CD4-positive, alpha-beta T cell treated with Interleukin-6 for 4 hours (primary cell): Measurements from ENCODE around the gene JAZF1.

ENCODE experiments used
- DNase-seq: peaks from one replicate; pipeline ENCODE4 v3.0.0-alpha.2; 2020; ENCODE audit warnings: mixed read lengths

The JAZF1 gene

DNA sequence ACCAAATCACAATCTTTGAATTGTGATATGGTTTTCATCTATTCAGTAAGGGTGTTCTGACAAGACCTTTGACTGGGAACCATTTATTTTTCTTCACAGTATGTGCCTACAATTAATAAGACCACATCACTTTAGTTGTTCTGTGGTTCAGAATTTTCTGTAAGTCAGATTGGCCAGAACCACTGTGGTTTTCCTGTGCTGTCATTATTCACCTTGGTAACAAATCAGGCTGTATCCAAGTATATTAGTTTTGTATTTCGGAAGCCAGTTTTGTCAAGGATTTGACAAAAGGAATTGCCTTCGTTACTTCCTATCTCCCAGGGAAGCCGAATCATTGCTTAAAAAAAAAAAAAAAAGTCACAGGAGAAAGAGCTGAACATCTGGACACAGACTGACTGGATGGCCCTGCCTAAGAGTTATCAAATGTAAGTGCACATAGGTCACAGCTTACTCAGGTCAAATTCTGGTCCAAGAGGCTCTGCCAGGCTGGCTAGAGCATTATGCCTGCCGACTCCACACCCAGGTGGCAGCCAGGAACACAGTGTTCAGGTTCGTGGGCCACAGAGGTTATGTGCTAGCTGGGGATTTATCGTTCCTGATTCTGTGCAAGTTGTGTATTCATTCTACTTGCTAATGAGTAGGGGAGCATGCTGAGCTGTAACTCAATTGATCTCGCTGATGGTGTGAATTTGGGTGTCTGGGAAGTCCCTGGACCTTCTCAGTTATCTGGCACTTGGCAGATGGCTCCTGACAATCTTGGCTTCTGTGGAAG, 175.3 kb downstream of the JAZF1 start:
- no peak for DNase-seq

GRCh38 chr7:28003408-28003807, 177.2 kb downstream of the JAZF1 start:
- no peak for DNase-seq

DNA sequence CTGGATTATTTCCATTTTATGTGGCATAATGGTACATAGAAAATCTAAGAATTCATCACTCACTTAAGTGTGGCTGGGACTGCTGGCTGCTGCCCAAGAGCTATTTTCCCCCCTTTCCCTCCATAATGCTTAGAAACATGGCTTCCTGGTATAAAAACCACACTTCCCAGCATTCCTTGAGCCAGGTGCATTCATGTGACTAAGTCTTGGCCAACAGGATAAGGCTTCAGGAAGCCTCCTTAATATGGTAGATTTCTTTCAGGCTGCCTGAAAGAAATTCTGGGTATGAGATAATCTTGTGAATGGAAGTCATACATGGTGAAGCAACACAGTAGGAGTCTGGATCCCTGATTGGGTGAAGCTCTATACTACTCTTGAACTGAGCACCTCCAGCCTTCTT, 178.0 kb downstream of the JAZF1 start:
- no peak for DNase-seq

DNA sequence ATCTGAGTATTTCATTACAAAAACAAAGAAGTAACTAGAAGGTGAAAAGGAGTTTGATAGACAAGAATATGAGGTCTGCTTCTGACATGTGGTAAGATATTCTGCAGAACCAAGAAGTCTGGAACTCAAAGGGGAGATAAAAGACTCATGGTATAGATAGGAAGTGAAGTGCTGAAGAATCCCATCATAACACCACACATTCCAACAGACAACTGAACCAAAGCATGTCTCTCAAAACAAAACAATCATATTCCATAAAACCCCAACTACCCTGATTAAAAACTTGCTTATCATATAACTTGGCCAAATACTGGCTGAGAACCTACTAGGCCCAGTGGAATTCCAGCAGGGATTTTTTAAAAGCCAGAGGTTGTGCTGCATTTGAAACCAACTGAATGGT, 178.7 kb downstream of the JAZF1 start:
- DNase-seq, result no peak

- no peak for DNase-seq
Measured at GRCh38 chr7:27999829-28000228, 180.8 kb downstream of the JAZF1 start.

DNA sequence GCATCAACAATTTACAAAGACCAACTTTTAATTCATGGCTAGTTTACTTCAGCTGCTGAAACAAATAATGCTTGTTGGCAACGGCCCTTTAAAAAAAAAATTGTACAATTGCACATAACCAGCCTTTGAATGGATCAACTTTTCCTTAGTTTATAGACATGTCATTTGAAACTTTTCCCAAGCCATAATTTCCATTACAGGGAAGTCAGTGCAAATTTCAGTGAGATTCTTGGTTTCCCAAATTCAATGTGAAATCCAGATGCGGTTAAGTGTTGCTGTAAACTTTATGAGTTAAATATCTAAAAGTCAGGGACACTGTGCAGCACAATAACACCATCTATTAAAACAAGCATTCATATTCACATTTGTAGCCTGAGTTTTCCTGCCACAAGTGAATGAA, 182.2 kb downstream of the JAZF1 start:
- DNase-seq, result no peak

DNA sequence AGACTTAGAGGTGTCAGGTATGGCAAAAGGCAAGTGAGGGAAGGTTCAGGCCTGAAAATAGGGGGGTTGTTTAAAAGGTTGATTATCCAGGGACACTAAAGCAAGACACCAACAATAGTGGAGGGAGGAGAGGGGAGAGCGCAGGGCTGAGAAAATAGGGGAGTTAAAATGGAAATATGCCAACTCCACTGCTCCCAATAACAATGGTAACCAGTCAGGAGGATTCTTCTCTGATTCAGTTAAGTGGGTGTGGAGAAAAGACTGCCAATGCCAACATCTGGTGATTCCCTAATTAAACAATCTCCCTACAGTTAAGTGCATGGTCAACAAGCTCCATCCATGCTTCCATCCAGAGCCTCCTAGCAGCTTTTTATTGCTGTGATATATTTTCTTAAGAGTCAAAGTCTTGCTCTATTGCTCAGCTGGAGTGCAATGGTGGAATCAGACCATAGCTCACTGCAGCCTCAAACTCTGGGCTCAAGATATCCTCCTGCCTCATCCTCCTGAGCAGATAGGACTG, 183.3 kb downstream of the JAZF1 start:
- DNase-seq, result no peak

DNA sequence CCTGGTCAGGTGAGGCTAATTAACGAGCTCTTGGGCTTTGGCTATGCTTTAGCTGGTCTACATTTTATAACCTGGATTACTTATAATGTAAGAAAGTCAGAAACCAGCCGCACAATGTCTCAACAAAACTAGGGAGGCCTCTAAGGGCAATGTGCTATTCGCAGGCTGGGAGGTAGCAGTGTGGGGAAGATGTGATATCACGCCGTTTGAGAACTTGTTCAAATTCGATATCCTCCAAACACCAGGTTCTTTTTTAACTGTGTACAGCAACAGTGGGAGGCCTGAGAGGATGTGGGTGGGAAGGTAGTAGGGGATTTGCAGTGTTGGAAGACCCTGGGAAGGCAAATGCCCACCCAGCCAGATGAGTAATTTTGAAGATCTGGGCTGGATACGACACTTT, 184.5 kb downstream of the JAZF1 start:
- no peak for DNase-seq

- DNase-seq, result no peak
Measured at GRCh38 chr7:27995228-27995627, 185.4 kb downstream of the JAZF1 start.

DNA sequence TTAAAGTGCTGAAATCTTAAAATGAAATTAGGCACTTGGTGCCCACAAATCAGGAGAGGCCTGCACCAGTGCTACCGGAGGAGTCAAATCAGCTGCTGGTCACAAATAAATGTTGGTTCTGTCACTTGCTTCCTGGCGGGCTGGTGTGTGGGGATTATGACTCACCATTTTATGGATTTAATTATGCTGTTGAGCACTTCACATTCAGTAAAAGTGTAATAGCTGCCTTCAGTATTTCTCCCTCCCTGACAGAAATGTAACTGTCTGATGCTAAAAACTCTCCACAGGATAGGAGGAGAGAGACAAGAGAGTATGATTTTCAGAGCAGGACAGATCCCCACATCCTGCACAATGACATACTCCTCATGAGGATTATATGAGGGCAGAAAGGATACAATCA, 186.0 kb downstream of the JAZF1 start:
- no peak for DNase-seq

- DNase-seq, result no peak
Measured at GRCh38 chr7:27992755-27993493, 187.7 kb downstream of the JAZF1 start.

DNA sequence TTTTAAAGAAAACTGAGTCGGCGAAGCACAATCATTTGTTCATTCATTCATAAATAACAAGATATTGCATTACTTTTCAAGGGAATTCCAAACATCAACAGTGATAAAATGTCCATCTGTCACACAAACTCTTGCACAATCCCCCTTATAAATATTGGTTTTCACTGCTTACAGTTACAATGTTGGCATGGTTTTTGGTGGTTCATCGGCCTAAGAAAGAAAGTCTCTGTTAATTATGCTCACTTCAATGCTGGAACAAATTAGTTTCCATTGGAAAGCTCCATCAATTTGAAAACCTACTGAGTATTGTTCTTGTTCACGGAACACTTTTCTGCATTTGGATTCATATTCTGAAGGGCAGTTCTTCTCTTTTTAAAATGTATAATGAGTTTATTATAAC, 188.5 kb downstream of the JAZF1 start:
- no peak for DNase-seq

GRCh38 chr7:27991006-27991528, 189.5 kb downstream of the JAZF1 start:
- no peak for DNase-seq

GRCh38 chr7:27976531-27976930, 204.1 kb downstream of the JAZF1 start:
- DNase-seq, result no peak

DNA sequence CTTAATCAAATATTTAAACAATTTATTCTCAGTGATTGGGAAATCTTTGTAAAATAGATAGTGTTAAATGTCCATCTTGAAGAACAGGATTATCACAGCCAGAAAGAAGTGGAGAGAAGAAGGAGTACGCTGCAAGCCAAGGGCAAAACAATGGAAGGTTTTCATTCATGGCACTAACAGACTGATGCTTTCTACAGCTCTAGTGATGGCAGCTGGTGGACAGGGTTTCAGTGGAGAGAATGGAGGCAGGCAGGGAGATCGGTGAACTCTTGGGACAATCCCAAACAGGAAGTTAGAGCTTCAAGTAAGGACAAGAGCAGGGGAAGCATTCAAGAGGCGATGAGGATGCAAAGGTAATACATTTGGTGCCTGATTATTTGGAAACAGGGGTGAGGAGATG, 207.0 kb downstream of the JAZF1 start:
- no peak for DNase-seq

GRCh38 chr7:27972276-27972675, 208.3 kb downstream of the JAZF1 start:
- peak; percentile 27 for DNase-seq

DNA sequence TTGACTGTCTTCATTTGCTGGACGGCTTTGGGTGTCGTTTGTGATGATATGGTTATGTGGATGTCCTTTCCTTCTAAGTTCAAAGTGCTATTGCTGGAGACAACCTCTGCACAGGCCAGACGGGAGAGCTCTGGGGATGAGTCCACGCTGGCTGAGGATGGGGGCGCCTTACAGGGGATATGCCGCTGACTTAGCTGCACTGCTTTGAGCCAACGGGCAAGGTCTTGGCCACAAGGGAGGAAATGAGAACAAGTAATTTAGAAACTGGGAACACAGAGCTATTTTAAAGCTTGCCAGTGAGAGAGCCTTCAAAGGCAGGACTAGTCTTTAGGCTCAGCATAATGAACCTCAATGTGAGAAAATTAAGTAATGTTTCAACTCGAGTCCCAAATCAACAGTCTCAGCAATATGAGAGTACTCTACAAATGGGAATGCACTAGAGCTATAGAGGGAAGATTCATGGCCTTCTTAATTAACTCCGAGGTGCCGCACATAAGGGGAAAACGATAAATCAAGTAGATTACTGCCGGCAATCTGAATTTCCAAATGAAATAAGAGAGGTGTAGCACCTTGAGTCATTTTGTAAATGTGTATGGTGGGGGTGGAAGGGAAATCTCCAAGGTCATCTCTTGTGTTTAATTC, 209.3 kb downstream of the JAZF1 start:
- DNase-seq, result no peak

DNA sequence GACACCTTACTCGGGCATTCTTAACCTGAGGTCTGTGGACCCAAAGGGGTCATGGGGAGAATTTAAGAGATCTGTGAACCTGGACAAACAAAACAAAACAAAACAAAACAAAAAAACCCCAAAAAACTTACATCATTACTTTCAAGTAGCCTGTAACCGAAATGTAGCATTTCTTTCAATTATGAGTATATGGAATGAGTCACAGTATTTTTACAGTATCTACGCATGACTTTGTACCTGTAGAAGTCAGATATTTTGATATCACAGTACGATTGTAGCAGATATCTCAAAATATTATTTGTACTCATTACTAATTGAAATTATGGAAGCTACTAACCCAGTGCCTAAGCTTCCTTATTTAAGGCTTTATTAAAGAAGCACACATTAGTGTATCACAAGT, 210.2 kb downstream of the JAZF1 start:
- no peak for DNase-seq

DNA sequence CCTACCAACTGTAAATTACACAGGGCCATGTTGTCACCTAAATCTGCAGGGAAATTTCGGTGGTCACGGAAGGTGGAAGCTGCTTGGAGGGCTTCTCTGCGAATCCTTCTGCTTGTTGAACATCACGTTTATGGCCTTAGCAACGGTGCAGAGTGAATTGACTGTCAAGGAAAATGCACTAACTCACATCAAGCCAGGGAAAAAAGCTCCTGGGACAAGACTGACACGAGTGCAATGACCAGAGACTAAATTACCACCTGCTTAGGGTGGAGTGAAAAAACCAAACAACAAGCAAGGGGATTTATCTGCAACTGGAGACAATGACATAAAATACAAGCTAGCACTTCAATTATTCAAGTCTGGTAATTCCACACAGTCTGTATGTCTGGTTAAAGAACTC, 211.2 kb downstream of the JAZF1 start:
- DNase-seq, result no peak

DNA sequence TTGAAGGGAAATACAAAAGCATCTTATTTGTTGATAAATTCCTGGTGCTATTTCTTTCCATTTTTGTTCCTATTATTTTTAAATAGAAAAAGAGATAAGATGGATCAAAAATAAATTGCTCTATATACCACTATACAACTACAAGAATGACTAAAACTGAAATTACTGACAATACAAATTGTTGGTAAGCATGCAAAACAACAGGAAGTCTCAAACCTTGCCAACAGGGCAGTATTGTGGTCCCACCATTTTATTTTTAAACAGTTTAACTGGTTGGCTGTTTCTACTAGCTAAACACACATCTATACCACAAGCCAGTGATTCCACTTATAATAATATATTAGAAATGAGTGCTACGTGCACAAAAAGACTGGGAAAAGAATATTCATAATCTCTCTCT, 213.0 kb downstream of the JAZF1 start:
- no peak for DNase-seq

DNA sequence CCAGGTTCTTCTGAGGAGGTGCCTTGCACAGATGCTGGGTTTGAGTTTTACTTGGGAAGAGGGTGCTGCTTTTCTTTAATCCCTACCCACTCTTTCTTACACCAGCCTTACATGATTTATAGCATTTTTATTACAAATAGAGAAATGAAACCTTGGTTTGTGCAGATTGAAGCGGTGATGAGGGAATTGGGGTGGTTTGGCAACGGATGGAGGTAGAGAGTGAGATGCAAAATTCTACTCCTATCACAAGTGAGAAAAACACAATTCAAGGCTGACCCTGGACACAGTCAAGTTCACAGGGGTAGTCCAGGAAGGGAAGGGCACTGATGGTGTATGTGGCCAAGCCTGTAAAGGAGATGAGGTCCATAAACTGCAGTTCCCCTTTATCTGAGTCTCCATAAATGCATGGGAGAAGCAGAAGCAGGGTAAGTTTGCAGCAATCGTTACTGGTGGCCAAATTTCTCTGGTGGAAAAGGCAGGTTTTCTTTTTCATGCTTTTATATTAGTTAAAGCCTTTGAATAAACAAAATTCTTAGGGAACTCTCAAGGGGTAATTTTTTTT, 214.3 kb downstream of the JAZF1 start:
- no peak for DNase-seq

DNA sequence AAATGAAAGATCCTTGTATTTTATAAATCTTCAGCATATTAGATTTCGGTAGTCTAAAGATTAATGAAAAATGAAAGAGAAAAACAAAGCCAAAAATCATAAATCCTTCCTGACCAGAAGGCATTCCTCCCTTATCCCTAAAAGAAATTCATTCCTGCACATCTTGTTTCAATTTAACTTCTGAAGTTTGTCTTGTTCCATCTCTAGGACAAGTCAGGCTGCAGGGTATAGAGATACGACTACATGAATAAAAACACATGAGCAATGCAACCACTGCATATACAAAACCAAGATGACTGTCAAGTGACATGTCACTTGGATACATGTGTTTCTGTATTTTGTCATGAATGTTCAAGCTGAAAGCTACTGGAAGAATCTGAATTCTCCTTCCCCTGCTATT, 214.9 kb downstream of the JAZF1 start:
- DNase-seq, result no peak

DNA sequence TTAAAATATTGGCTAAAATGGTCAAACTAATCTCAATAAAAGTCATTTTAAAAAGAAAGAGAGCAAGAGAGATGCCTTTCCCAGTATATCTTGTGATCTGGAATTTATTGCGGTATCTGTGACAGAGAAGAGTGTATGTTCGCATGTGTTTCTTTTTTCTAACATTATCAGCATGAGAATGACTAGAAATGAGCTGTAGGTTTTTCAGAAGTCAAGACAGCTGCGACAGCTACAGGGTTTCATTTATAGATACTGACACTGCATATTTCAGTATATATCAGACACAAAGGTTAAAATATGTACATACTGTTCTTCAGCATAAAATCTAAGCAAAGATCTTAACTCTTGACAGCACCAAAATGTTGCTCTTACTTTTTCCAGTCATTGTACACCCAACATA, 215.8 kb downstream of the JAZF1 start:
- no peak for DNase-seq
